ENCODE results near the gene AUTS2. TPM values are rescaled to one million over a fixed set of nuclear protein-coding genes. Genes with fewer than 3 reads are reported as not detected.

AUTS2 gene
- total RNA-seq, 1 experiment from 2014 or later = 256 TPM

DNA sequence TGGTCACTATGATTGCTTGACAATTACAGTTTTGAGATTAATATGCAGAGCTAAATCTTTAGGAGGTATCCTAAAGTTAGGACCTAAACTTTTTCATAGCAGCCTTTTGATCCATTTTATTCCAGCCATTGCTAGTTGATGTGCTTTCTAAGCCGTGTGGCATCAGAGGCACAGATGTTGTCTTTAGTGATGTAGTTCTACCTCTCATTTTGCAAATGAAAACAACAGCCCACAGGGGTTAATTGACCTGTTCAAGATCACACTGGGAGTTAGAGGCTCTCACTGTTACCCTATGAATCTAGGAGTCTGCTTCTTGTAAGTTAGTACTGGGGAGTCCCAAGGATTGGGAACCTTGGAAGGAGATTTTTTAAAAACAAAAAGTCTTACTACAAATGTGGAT is 10.6 kb downstream of the AUTS2 start:
- Histone ChIP-seq H3K23ac (ENCODE audit: insufficient read length, low read depth, low read length) (no peak overlapping the region), H2AK5ac (ENCODE audit: insufficient read length, low read length) (no peak overlapping the region), H4K20me1 (ENCODE audit: control insufficient read depth, insufficient read depth, insufficient read length) (no peaks in the 10 kb centered on the region), H2AFZ (ENCODE audit: low read length) (no peak overlapping the region), H3K79me2 (ENCODE audit: insufficient read depth, low read length) (no peaks in the 10 kb centered on the region), H3K18ac (ENCODE audit: insufficient read length, low read depth, low read length) (no peak overlapping the region), H3K4me2 (ENCODE audit: insufficient read depth, insufficient read length, low read length) (no peak overlapping the region), H2BK12ac (ENCODE audit: insufficient read length, low read depth, low read length) (no peak overlapping the region), H3T11ph (ENCODE audit: low read length) (no peak overlapping the region), H3K4me1 (ENCODE audit: insufficient read depth, low read length) (peaks cover 4% of the 10 kb centered on the region; the same call in 1 of the 2 replicates), H3K79me1 (ENCODE audit: insufficient read depth, low read depth, low read length, poor library complexity, severe bottlenecking) (no peaks in the 10 kb centered on the region), H3K4ac (ENCODE audit: low read depth, low read length) (no peak overlapping the region), H3K23me2 (ENCODE audit: insufficient read length, low read depth, low read length, poor library complexity, severe bottlenecking) (no peaks in the 10 kb centered on the region), H3K27me3 (ENCODE audit: insufficient read depth, low read length) (peaks cover 86% of the 10 kb centered on the region), H2BK5ac (ENCODE audit: insufficient read length, low read length) (no peak overlapping the region), H3K9me3 (ENCODE audit: control insufficient read depth, low read depth, low read length) (no peaks in the 10 kb centered on the region), H3K27ac (ENCODE audit: insufficient read length, low read depth, low read length) (no peak overlapping the region), H4K8ac (replicated peaks; ENCODE audit: insufficient read length, low read depth, low read length) (no peak overlapping the region), H4K5ac (ENCODE audit: insufficient read length, low read depth, low read length) (no peak overlapping the region), H2BK15ac (ENCODE audit: low read depth, low read length) (no peak overlapping the region), H2BK20ac (ENCODE audit: low read depth, low read length, poor library complexity, severe bottlenecking) (no peak overlapping the region), H4K91ac (ENCODE audit: insufficient read length, low read depth, low read length) (no peak overlapping the region), H3K9ac (ENCODE audit: extremely low read depth, insufficient read length, low read length) (no peak overlapping the region), H3K14ac (ENCODE audit: insufficient read depth, low read length) (no peak overlapping the region), H3K56ac (ENCODE audit: insufficient read length, low read depth, low read length) (no peak overlapping the region), H2BK120ac (ENCODE audit: low read depth, low read length, poor library complexity, severe bottlenecking) (no peak overlapping the region)
- no peak overlapping the region for H3K4me3 Mint-ChIP-seq
- TF ChIP-seq, protein P1, sequence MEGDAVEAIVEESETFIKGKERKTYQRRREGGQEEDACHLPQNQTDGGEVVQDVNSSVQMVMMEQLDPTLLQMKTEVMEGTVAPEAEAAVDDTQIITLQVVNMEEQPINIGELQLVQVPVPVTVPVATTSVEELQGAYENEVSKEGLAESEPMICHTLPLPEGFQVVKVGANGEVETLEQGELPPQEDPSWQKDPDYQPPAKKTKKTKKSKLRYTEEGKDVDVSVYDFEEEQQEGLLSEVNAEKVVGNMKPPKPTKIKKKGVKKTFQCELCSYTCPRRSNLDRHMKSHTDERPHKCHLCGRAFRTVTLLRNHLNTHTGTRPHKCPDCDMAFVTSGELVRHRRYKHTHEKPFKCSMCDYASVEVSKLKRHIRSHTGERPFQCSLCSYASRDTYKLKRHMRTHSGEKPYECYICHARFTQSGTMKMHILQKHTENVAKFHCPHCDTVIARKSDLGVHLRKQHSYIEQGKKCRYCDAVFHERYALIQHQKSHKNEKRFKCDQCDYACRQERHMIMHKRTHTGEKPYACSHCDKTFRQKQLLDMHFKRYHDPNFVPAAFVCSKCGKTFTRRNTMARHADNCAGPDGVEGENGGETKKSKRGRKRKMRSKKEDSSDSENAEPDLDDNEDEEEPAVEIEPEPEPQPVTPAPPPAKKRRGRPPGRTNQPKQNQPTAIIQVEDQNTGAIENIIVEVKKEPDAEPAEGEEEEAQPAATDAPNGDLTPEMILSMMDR (conservative IDR thresholded peaks at IDR 0.05) = no peak
- H3K9me3 Mint-ChIP-seq = no peaks in the 10 kb centered on the region; a peak in 2 of 5 replicates
- peak; percentile 63 for DNase-seq
- H3K27ac Mint-ChIP-seq = no peak overlapping the region
- H3K4me1 Mint-ChIP-seq = peaks cover 30 to 39% of the 10 kb centered on the region in 2 experiments
- no CpG with 5 or more reads among the region's 1 CpG for WGBS (ENCODE audit: extremely low coverage, insufficient read length, low lambda C conversion rate)
- peaks cover 21% of the 10 kb centered on the region for H3K27me3 Mint-ChIP-seq (ENCODE audit: low read depth)
- no peaks in the 10 kb centered on the region; a peak in 1 of 7 replicates for H3K36me3 Mint-ChIP-seq (ENCODE audit: insufficient read depth in 1 of 3, low read depth in 3 of 3)

Data from H9 (cell line).